Prostate gland (tissue), 2 donors: ENCODE data around the gene SPI1.

ENCODE experiments used
- CTCF ChIP-seq, 4 experiments: fragments of 200-600 bp in 2 of 4; fragments of 450-650 bp in 2 of 4; sonication (generic) in 2 of 4; IDR thresholded peaks; 1 replicate in 3 of 4; 2 replicates in 1 of 4; pipeline ENCODE4 v1.5.1; 2016 to 2019; ENCODE audit warnings: antibody characterized with exemption in 4 of 4, mild to moderate bottlenecking in 2 of 4, moderate library complexity in 2 of 4
- POLR2A ChIP-seq: fragments of 450-650 bp; IDR thresholded peaks from one replicate; pipeline ENCODE4 v1.6.1; 2016; ENCODE audit warnings: antibody characterized with exemption, mild to moderate bottlenecking
- POLR2AphosphoS5 ChIP-seq: sonication (generic); formaldehyde crosslinking; IDR thresholded peaks from one replicate; pipeline ENCODE4 v1.6.1; 2017; ENCODE audit warnings: antibody characterized with exemption

DNA sequence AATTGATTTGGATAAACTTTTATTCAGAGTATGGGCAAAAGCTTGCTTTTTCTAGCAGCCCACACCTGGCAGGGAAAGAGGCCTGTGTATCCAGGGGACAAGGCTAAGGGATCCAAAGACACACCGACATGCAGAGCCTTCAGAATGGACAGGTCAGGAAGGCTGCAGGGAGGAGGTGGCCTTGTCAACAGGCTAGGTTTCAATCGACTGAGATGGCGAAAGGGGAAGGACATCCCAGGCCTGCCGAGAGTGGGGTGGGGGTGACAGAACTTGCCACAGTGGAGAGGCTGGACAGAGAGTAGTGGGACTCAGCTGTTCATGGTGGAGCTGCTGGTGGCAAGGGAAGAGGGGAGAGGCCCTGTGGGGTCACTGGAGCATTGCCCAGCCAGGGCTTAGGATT lies 24.8 kb upstream of the SPI1 start:
- TF ChIP-seq POLR2A (no peak), CTCF (IDR thresholded peaks at IDR 0.05) (no peak), POLR2AphosphoS5 (no peak)
